MV-4-11 (cell line): ENCODE results near the gene FOXL1.

ENCODE experiments used
- DNase-seq: peaks from one replicate; lab custom pipeline; 2025; lab: John Stamatoyannopoulos, UW

The FOXL1 gene

GRCh38 chr16:86631444-86631843 is 53.1 kb downstream of the FOXL1 start:
- peak; percentile 54 for DNase-seq
